Loucy (cell line): Measurements from ENCODE around the gene SLC6A9.

ENCODE experiments used
- EZH2phosphoT487 ChIP-seq: fragments of 200-600 bp; IDR thresholded peaks from 2 replicates; pipeline ENCODE4 v1.6.1; 2018; ENCODE audit warnings: antibody characterized with exemption, mild to moderate bottlenecking, moderate library complexity, borderline replicate concordance
- TF ChIP-seq, protein P1 (sequence below): fragments of 200-600 bp; sonication (generic); conservative IDR thresholded peaks from 2 replicates; pipeline ENCODE4 v1.5.1; 2014; ENCODE audit warnings: mild to moderate bottlenecking, antibody characterized with exemption, low read length

DNA sequence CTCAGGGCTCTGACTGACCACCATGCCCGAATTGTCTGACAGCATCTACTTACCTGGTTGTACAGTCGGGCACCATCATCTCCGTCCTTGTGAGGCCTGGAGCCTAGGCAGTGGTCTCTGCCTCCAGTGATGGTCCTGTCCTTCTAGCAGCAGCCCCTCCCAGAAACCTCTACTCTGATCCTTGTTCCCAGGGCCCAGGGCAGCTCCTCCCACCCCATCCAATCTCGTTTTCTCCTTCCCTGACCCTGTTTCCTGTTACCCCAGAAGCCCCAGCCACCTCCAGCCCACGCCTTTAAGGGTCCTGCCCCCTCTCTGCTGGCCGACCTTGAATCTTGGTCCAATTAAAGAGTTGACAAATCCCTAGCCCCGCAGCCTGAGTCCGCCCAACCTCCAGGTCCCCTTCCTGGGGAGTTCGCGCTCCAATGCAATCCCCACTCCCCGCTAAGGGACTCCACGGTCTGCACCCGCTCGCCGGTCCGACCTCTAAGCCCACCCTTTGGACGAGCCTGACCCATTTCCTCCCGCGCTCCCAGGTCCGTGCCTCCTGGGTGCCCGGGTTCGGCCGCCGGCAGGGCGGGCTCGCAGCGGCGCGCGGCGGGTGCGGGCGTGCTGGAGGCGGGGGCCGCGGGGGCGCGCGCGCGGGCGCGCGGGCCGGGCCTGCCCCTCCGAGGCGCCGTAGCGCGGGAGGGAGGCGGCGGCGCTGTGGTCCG is 52.6 kb downstream of the SLC6A9 start, which contains the start of gene B4GALT2:
- TF ChIP-seq, protein P1, sequence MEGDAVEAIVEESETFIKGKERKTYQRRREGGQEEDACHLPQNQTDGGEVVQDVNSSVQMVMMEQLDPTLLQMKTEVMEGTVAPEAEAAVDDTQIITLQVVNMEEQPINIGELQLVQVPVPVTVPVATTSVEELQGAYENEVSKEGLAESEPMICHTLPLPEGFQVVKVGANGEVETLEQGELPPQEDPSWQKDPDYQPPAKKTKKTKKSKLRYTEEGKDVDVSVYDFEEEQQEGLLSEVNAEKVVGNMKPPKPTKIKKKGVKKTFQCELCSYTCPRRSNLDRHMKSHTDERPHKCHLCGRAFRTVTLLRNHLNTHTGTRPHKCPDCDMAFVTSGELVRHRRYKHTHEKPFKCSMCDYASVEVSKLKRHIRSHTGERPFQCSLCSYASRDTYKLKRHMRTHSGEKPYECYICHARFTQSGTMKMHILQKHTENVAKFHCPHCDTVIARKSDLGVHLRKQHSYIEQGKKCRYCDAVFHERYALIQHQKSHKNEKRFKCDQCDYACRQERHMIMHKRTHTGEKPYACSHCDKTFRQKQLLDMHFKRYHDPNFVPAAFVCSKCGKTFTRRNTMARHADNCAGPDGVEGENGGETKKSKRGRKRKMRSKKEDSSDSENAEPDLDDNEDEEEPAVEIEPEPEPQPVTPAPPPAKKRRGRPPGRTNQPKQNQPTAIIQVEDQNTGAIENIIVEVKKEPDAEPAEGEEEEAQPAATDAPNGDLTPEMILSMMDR = no peak
- no peak for TF ChIP-seq EZH2phosphoT487
